HepG2 (cell line): Measurements from ENCODE around the gene IST1. TPM values are rescaled to one million over a fixed set of nuclear protein-coding genes. Genes with fewer than 3 reads are reported as not detected.

Source experiments
- ATAC-seq: fragments of 200-7000 bp; cut with Tn5 transposase; 3 replicates; pipeline ENCODE4 v1.9.1; 2020; ENCODE audit warnings: mild to moderate bottlenecking, moderate library complexity
- BruUV-seq: library from RNA; stranded (reverse); fragments of 400-500 nt; replicated peaks from 2 replicates; lab custom pipeline; 2021; lab: Mats Ljungman, UMichigan
- CTCF ChIA-PET: fragments of 300-600 bp; formaldehyde crosslinking; extraction: SDS; loops from one replicate; lab custom pipeline; 2021; ENCODE audit warnings: low total read pairs, inconsistent platforms, low intra/inter-chr PET ratio; lab: Yijun Ruan, JAX
- POLR2A ChIA-PET: fragments of 350-600 bp; sonication (Branson Sonifier 250); formaldehyde crosslinking; loops from one replicate; lab custom pipeline; 2020; ENCODE audit warnings: antibody characterized with exemption, inconsistent platforms; lab: Yijun Ruan, JAX
- DNase-seq: peaks from one replicate; pipeline ENCODE4 v3.0.0-alpha.2; 2015; ENCODE audit warnings: low spot score
- FAIRE-seq: peaks from 3 replicates; lab custom pipeline; 2011; peaks lifted over from hg19 to GRCh38; lab: Jason Lieb, UNC
- H2AFZ ChIP-seq: one replicate; pipeline ENCODE4 v1.6.1; 2011; ENCODE audit warnings: low read length, inconsistent platforms
- H3K27ac ChIP-seq: fragments of 300-600 bp; 3 replicates; pipeline ENCODE4 v1.8.0; 2011; ENCODE audit warnings: mixed run types, mild to moderate bottlenecking, mixed read lengths, low read length, inconsistent platforms; ENCODE audit not compliant: insufficient read depth; ENCODE audit errors: extremely low read length
- H3K27me3 ChIP-seq, 2 experiments: fragments of 200-600 bp in 1 of 2; 2 replicates in 1 of 2; 3 replicates in 1 of 2; pipeline versions ENCODE4 v1.6.0 to v1.8.0; 2011; ENCODE audit warnings: low read length in 2 of 2, mild to moderate bottlenecking in 2 of 2, moderate library complexity in 2 of 2, inconsistent platforms in 1 of 2; ENCODE audit not compliant: insufficient read depth in 2 of 2, control insufficient read depth in 1 of 2
- H3K36me3 ChIP-seq, 2 experiments: fragments of 200-600 bp in 1 of 2; replicated peaks in 1 of 2; 2 replicates in 1 of 2; 3 replicates in 1 of 2; pipeline versions ENCODE4 v1.5.1 to v1.8.0; 2011; ENCODE audit warnings: low read length in 2 of 2, inconsistent platforms in 1 of 2; ENCODE audit not compliant: insufficient read depth in 2 of 2, control insufficient read depth in 1 of 2
- H3K4me1 ChIP-seq: 2 replicates; pipeline ENCODE4 v1.5.1; 2012; ENCODE audit warnings: low read length, inconsistent platforms; ENCODE audit not compliant: insufficient read depth
- H3K4me2 ChIP-seq: 2 replicates; pipeline ENCODE4 v1.6.0; 2011; ENCODE audit warnings: low read depth, low read length, inconsistent platforms
- H3K4me3 ChIP-seq, 3 experiments: fragments of 200-600 bp in 1 of 3; sonication (generic), shearing (Covaris generic) in 1 of 3; replicated peaks in 1 of 3; 2 replicates each; pipeline ENCODE4 v1.5.1; 2011 to 2016; ENCODE audit warnings: low read length in 3 of 3, inconsistent platforms in 2 of 3, low read depth in 2 of 3, mild to moderate bottlenecking in 2 of 3, control low read depth in 1 of 3, mixed read lengths in 1 of 3; ENCODE audit not compliant: insufficient read depth in 1 of 3
- H3K79me2 ChIP-seq: one replicate; pipeline ENCODE4 v1.6.1; 2011; ENCODE audit warnings: low read length, inconsistent platforms; ENCODE audit not compliant: insufficient read depth
- H3K9ac ChIP-seq: 2 replicates; pipeline ENCODE4 v1.6.0; 2011; ENCODE audit warnings: mild to moderate bottlenecking, low read depth, low read length, inconsistent platforms; ENCODE audit not compliant: insufficient read depth
- H3K9me3 ChIP-seq: 2 replicates; pipeline ENCODE4 v1.5.1; 2012; ENCODE audit warnings: mild to moderate bottlenecking, low read length
- H4K20me1 ChIP-seq: 2 replicates; pipeline ENCODE4 v1.6.0; 2011; ENCODE audit warnings: inconsistent platforms, mild to moderate bottlenecking, low read length, moderate library complexity; ENCODE audit not compliant: insufficient read depth
- CCDC6 ChIP-seq: sonication (generic); formaldehyde crosslinking; IDR thresholded peaks from 2 replicates; pipeline ENCODE4 v1.8.1; 2022; ENCODE audit warnings: mild to moderate bottlenecking, missing genetic modification reagents, moderate library complexity
- GZF1 ChIP-seq: sonication (generic); formaldehyde crosslinking; IDR thresholded peaks from 2 replicates; pipeline ENCODE4 v1.5.1; 2020; ENCODE audit warnings: mild to moderate bottlenecking, missing genetic modification reagents
- HNF4G ChIP-seq, 2 experiments: sonication (generic) in 1 of 2; formaldehyde crosslinking in 1 of 2; IDR thresholded peaks; 2 replicates each; pipeline versions ENCODE4 v1.4.0 to v1.6.1; 2011 to 2020; ENCODE audit warnings: borderline replicate concordance in 2 of 2, low read depth in 2 of 2, mild to moderate bottlenecking in 2 of 2, low read length in 1 of 2, missing genetic modification reagents in 1 of 2, moderate library complexity in 1 of 2
- PCBP1 ChIP-seq: fragments of 200-400 bp; formaldehyde crosslinking; IDR thresholded peaks from 2 replicates; pipeline ENCODE4 v1.6.1; 2017; ENCODE audit warnings: mild to moderate bottlenecking, low read depth, low read length, borderline replicate concordance
- SMYD3 ChIP-seq: sonication (generic); formaldehyde crosslinking; IDR thresholded peaks from 2 replicates; pipeline ENCODE4 v1.8.1; 2023; ENCODE audit warnings: mild to moderate bottlenecking, missing genetic modification reagents
- SP5 ChIP-seq: IDR thresholded peaks from 2 replicates; pipeline ENCODE4 v1.6.1; 2016; ENCODE audit warnings: low read depth, borderline replicate concordance
- TOE1 ChIP-seq: sonication (generic); formaldehyde crosslinking; IDR thresholded peaks from 2 replicates; pipeline ENCODE4 v1.4.0; 2020; ENCODE audit warnings: mild to moderate bottlenecking, missing genetic modification reagents
- ZFP82 ChIP-seq: sonication (generic); formaldehyde crosslinking; IDR thresholded peaks from 2 replicates; pipeline ENCODE4 v1.5.1; 2020; ENCODE audit warnings: mild to moderate bottlenecking, missing genetic modification reagents, borderline replicate concordance
- ZNF124 ChIP-seq: sonication (generic); formaldehyde crosslinking; IDR thresholded peaks from 2 replicates; pipeline ENCODE4 v1.4.0; 2020; ENCODE audit warnings: missing genetic modification reagents
- ZNF331 ChIP-seq: sonication (generic); formaldehyde crosslinking; IDR thresholded peaks from 2 replicates; pipeline ENCODE4 v1.4.0; 2020; ENCODE audit warnings: missing genetic modification reagents
- ZNF510 ChIP-seq: sonication (generic); formaldehyde crosslinking; IDR thresholded peaks from 2 replicates; pipeline ENCODE4 v1.4.0; 2020; ENCODE audit warnings: low read depth, mild to moderate bottlenecking, missing genetic modification reagents
- ZNF557 ChIP-seq: sonication (generic); formaldehyde crosslinking; IDR thresholded peaks from 2 replicates; pipeline ENCODE4 v1.4.0; 2020; ENCODE audit warnings: missing genetic modification reagents
- ZNF644 ChIP-seq: IDR thresholded peaks from 2 replicates; pipeline ENCODE4 v1.6.1; 2016; ENCODE audit warnings: low read depth
- ZNF720 ChIP-seq: sonication (generic); formaldehyde crosslinking; IDR thresholded peaks from 2 replicates; pipeline ENCODE4 v1.4.0; 2020; ENCODE audit warnings: missing genetic modification reagents
- WGBS: methylation state at CpG from one replicate; pipeline ENCODE4 v1.1.6; 2017; ENCODE audit warnings: low lambda C conversion rate; 5-methylcytosine and 5-hydroxymethylcytosine counted together
- in situ Hi-C: cut with HindIII; loops from 2 replicates; pipeline ENCODE4 v1.10.0; 2017; ENCODE audit warnings: low pct_unique_long_range_greater_than_20kb; ENCODE audit not compliant: extremely low pct_ligation_motif_present
- intact Hi-C: fragments of 100-400 bp; cut with micrococcal nuclease; formaldehyde crosslinking; loops from one replicate; pipeline ENCODE4 v1.10.0; 2022; ENCODE audit not compliant: unreplicated experiment
- polyA plus RNA-seq, 8 experiments: library from polyadenylated mRNA; depleted of rRNA in 3 of 8; stranded (reverse) in 7 of 8; unstranded in 1 of 8; fragments of >200 nt; fragmentation: Illumina TruSeq in 4 of 8; extraction: Trizol in 4 of 8; gene quantifications; 2 replicates each; pipeline versions ENCODE4 v1.2.1 to v1.2.3, GENCODE V29; 2011 to 2016; ENCODE audit warnings: low read depth in 4 of 8, missing spikeins in 1 of 8, mixed read lengths in 1 of 8; ENCODE audit not compliant: insufficient read depth in 1 of 8
- total RNA-seq, 5 experiments: library from RNA; depleted of rRNA; stranded (reverse); fragments of >200 nt; fragmentation: Illumina TruSeq; extraction: Trizol; gene quantifications; 2 replicates each; pipeline ENCODE4 v1.2.3, GENCODE V29; 2016; ENCODE audit warnings: low read depth in 1 of 5
- TF ChIP-seq, protein P1 (sequence below): sonication (generic); formaldehyde crosslinking; IDR thresholded peaks from 2 replicates; pipeline ENCODE4 v1.5.1; 2020; ENCODE audit warnings: missing genetic modification reagents, mild to moderate bottlenecking, borderline replicate concordance
- TF ChIP-seq, protein P2 (sequence below): sonication (generic); formaldehyde crosslinking; IDR thresholded peaks from 2 replicates; pipeline ENCODE4 v1.4.0; 2020; ENCODE audit warnings: missing genetic modification reagents, mild to moderate bottlenecking, borderline replicate concordance

IST1 gene
- total and polyA plus RNA-seq, 2 of the 13 experiments (the other 11 are each of a cell fraction or from before 2014, with no cell fraction given): 346 to 415 TPM

DNA sequence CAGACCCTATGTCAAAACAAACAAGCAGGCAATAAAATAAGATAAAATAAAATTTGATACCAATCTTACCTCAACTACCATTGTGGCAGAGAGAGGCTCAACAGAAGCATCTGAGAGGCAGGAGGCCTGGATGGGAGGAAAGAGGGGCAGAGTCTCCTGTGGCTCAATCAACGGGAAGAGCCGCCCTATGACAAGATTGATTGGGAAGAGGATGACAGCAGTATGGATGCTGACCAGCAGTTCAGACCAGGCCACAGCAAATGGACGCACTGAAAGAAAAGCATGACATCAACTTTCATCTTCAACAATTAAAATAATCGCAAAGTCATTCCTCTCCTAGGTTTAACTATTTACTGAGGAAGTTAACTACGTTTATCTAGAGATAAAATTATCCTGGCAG is 57.5 kb downstream of the IST1 start:
- Histone ChIP-seq H3K4me2 (no peak overlapping the region), H3K79me2 (no peaks in the 10 kb centered on the region), H3K36me3 (no peaks in the 10 kb centered on the region), H3K27ac (no peak overlapping the region), H3K4me3 (no peak overlapping the region), H3K9ac (no peak overlapping the region), H3K4me1 (peaks cover 1% of the 10 kb centered on the region; the same call in 1 of the 2 replicates), H3K27me3 (peaks cover 0 to 14% of the 10 kb centered on the region in 2 experiments; a peak in 2 of 5 replicates), H4K20me1 (no peaks in the 10 kb centered on the region), H2AFZ (no peak overlapping the region), H3K9me3 (no peaks in the 10 kb centered on the region)
- intact Hi-C loops (no loop called here), in situ Hi-C loops (no loop called here)
- WGBS: 26% methylated on average over 5 of the region's 5 CpGs
- no peak for DNase-seq
- peak; percentile 56; the same call in 2 of the 3 replicates for ATAC-seq
- ChIA-PET CTCF (no interaction called here), POLR2A (no interaction called here)
- no peak for FAIRE-seq
- no TSS peak for BruUV-seq
- TF ChIP-seq ZNF644 (no peak), ZNF331 (CRISPR knock-in tag) (no peak), HNF4G (IDR thresholded peaks at IDR 0.05; ENCODE audit: borderline replicate concordance, low read depth, low read length) (no peak), HNF4G (CRISPR knock-in tag; IDR thresholded peaks at IDR 0.05; ENCODE audit: borderline replicate concordance, low read depth) (no peak), TOE1 (no peak), GZF1 (CRISPR knock-in tag) (no peak), SP5 (CRISPR knock-in tag) (no peak), ZFP82 (CRISPR knock-in tag) (no peak), ZNF720 (no peak), ZNF124 (CRISPR knock-in tag) (no peak), SMYD3 (CRISPR knock-in tag) (no peak), CCDC6 (CRISPR knock-in tag) (no peak), ZNF510 (CRISPR knock-in tag) (no peak), PCBP1 (no peak), ZNF557 (CRISPR knock-in tag) (no peak)
- TF ChIP-seq, protein P1, sequence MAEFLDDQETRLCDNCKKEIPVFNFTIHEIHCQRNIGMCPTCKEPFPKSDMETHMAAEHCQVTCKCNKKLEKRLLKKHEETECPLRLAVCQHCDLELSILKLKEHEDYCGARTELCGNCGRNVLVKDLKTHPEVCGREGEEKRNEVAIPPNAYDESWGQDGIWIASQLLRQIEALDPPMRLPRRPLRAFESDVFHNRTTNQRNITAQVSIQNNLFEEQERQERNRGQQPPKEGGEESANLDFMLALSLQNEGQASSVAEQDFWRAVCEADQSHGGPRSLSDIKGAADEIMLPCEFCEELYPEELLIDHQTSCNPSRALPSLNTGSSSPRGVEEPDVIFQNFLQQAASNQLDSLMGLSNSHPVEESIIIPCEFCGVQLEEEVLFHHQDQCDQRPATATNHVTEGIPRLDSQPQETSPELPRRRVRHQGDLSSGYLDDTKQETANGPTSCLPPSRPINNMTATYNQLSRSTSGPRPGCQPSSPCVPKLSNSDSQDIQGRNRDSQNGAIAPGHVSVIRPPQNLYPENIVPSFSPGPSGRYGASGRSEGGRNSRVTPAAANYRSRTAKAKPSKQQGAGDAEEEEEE (CRISPR knock-in tag): no peak
- TF ChIP-seq, protein P2, sequence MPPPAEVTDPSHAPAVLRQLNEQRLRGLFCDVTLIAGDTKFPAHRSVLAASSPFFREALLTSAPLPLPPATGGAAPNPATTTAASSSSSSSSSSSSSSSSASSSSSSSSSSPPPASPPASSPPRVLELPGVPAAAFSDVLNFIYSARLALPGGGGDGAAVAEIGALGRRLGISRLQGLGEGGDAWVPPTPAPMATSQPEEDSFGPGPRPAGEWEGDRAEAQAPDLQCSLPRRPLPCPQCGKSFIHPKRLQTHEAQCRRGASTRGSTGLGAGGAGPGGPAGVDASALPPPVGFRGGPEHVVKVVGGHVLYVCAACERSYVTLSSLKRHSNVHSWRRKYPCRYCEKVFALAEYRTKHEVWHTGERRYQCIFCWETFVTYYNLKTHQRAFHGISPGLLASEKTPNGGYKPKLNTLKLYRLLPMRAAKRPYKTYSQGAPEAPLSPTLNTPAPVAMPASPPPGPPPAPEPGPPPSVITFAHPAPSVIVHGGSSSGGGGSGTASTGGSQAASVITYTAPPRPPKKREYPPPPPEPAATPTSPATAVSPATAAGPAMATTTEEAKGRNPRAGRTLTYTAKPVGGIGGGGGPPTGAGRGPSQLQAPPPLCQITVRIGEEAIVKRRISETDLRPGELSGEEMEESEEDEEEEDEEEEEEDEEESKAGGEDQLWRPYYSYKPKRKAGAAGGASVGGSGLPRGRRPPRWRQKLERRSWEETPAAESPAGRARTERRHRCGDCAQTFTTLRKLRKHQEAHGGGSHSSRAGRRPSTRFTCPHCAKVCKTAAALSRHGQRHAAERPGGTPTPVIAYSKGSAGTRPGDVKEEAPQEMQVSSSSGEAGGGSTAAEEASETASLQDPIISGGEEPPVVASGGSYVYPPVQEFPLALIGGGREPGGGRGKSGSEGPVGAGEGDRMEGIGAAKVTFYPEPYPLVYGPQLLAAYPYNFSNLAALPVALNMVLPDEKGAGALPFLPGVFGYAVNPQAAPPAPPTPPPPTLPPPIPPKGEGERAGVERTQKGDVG (CRISPR knock-in tag): no peak
